GM21515 (cell line): Measurements from ENCODE around the gene CALD1.

Source experiments
- ATAC-seq: cut with Tn5 transposase; IDR thresholded peaks from one replicate; pipeline ENCODE4 v1.9.1; 2021; ENCODE audit not compliant: unreplicated experiment

The CALD1 gene

GRCh38 chr7:134916171-134916883 lies 136.9 kb downstream of the CALD1 start:
- ATAC-seq: no peak

- ATAC-seq: no peak
Measured at GRCh38 chr7:134919240-134919641, 139.8 kb downstream of the CALD1 start.

- ATAC-seq: no peak
Measured at GRCh38 chr7:134920026-134920753, 140.8 kb downstream of the CALD1 start.

- ATAC-seq: no peak
Measured at GRCh38 chr7:134922720-134923704, 143.6 kb downstream of the CALD1 start.

GRCh38 chr7:134925766-134926165 lies 146.3 kb downstream of the CALD1 start:
- ATAC-seq: no peak

- no peak for ATAC-seq
Measured at GRCh38 chr7:134926396-134926795, 147.0 kb downstream of the CALD1 start.

GRCh38 chr7:134927076-134927475 lies 147.6 kb downstream of the CALD1 start:
- no peak for ATAC-seq

GRCh38 chr7:134927723-134928122 lies 148.3 kb downstream of the CALD1 start:
- ATAC-seq: no peak

- ATAC-seq: no peak
Measured at GRCh38 chr7:134928554-134928953, 149.1 kb downstream of the CALD1 start.

GRCh38 chr7:134931487-134931886 lies 152.1 kb downstream of the CALD1 start:
- no peak for ATAC-seq

- no peak for ATAC-seq
Measured at GRCh38 chr7:134932707-134933370, 153.4 kb downstream of the CALD1 start.

GRCh38 chr7:134933460-134934068 lies 154.1 kb downstream of the CALD1 start:
- ATAC-seq: no peak

GRCh38 chr7:134935701-134936100 lies 156.3 kb downstream of the CALD1 start:
- no peak for ATAC-seq

- no peak for ATAC-seq
Measured at GRCh38 chr7:134936893-134937510, 157.6 kb downstream of the CALD1 start.

- no peak for ATAC-seq
Measured at GRCh38 chr7:134938141-134938540, 158.7 kb downstream of the CALD1 start.

GRCh38 chr7:134939136-134939535 lies 159.7 kb downstream of the CALD1 start:
- ATAC-seq: no peak

- ATAC-seq: no peak
Measured at GRCh38 chr7:134940729-134941128, 161.3 kb downstream of the CALD1 start.

- no peak for ATAC-seq
Measured at GRCh38 chr7:134941185-134941900, 161.9 kb downstream of the CALD1 start.

- ATAC-seq: no peak
Measured at GRCh38 chr7:134941952-134942351, 162.5 kb downstream of the CALD1 start.
